ENCODE measurements around the gene ERC2.

The ERC2 gene

GRCh38 chr3:55968331-55968730, 499.9 kb downstream of the ERC2 start:
- DNase-seq = no peak

DNA sequence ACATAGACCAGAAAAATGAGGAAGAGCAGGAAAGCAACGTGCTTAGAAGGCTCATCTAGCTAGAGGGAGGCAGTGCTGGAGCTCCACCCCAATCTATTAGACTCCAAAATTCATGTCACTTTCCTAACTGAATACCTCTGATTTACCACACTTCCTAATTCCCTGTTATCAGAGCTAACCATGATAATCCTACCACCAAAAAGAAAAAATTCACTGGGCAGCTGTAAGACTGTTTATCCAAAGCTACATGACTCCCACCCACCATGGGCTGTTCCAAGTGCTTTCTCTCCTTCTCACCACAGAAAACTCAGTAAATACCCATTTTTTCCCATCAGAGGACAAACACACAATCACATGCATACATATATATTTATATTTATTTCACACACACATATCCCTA, 501.7 kb downstream of the ERC2 start:
- DNase-seq = no peak

- no peak for DNase-seq
Observed at GRCh38 chr3:55965776-55966175, 502.5 kb downstream of the ERC2 start.

- no peak for DNase-seq
Observed at GRCh38 chr3:55964491-55964985, 503.7 kb downstream of the ERC2 start.

GRCh38 chr3:55963601-55964000, 504.7 kb downstream of the ERC2 start:
- no peak for DNase-seq

- DNase-seq = no peak
Observed at GRCh38 chr3:55959471-55960080, 508.7 kb downstream of the ERC2 start.

- no peak for DNase-seq
Observed at GRCh38 chr3:55958605-55959004, 509.7 kb downstream of the ERC2 start.

GRCh38 chr3:55955891-55956477, 512.3 kb downstream of the ERC2 start:
- DNase-seq = no peak

- DNase-seq = no peak
Observed at GRCh38 chr3:55951388-55951787, 516.9 kb downstream of the ERC2 start.

- DNase-seq = no peak
Observed at GRCh38 chr3:55947406-55947805, 520.9 kb downstream of the ERC2 start.

GRCh38 chr3:55946574-55947160, 521.6 kb downstream of the ERC2 start:
- no peak for DNase-seq

- DNase-seq = no peak
Observed at GRCh38 chr3:55942868-55943267, 525.4 kb downstream of the ERC2 start.

DNA sequence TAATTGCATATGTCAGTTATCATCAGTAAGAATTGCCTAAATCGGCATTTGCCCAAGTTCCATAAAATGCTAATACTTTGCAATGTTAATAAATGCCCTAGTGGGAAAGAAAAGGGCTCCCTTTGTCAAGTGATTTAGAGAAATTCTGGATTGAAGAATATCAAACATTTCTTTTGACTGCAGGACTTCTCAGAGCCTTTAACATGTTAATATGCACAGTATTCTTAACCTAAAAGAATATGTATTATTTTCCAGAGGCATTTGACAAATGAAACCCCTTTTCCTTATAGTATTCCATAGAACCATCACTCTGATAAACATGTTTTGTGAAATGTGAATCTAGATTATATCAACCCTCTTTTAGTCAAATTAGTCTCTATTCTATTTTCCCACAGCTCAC, 529.0 kb downstream of the ERC2 start:
- DNase-seq = no peak

- no peak for DNase-seq
Observed at GRCh38 chr3:55937301-55937700, 531.0 kb downstream of the ERC2 start.

- DNase-seq = no peak
Observed at GRCh38 chr3:55936549-55937052, 531.7 kb downstream of the ERC2 start.

DNA sequence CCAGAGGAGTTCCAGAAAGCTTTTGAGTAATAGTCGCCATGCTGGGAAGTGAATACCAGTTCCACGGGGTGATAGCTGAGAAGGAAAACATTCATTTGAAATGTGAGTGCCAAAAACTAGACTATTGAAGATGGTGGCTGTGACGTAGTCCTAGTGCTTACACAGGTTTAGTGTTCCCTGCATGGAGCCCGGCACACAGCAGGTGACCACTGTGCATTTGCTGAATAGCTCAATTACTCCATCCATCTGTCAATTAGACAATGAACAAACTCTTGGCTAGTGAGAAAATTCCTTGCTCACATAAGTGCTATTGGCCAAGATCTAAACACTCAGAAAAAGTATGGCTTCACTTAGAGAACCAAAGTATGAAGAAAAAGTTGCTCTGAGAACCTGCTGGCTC, 533.0 kb downstream of the ERC2 start:
- DNase-seq = no peak

- no peak for DNase-seq
Observed at GRCh38 chr3:55934771-55935170, 533.5 kb downstream of the ERC2 start.

GRCh38 chr3:55929154-55929869, 539.0 kb downstream of the ERC2 start:
- no peak for DNase-seq

GRCh38 chr3:55923626-55924025, 544.6 kb downstream of the ERC2 start:
- no peak for DNase-seq

GRCh38 chr3:55923207-55923606, 545.1 kb downstream of the ERC2 start:
- DNase-seq = no peak

DNA sequence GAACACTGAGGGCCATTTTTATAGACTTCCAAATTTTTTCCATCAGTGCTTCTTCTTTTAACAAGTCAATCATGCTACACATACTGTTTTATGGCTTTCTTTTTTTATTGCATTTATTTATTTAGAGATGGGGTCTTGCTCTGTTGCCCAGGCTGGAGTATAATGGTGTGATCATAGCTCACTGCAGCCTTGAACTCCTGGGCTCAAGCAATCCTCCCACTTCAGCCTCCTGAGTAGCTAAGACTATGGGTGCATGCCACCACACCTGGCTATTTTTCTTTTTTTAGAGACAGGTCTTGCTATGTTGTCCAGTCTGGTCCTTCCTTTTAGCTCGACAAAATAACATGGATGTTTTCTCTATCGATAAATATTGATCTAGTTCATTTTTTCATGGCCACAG, 555.4 kb downstream of the ERC2 start:
- DNase-seq = no peak

GRCh38 chr3:55911266-55911665, 557.0 kb downstream of the ERC2 start:
- DNase-seq = no peak

GRCh38 chr3:55910543-55910942, 557.7 kb downstream of the ERC2 start:
- DNase-seq = no peak
